ENCODE data around the gene ZNF302.
"Not testable (repeated sequence)": the region's sequence is repeated elsewhere in the genome, so short reads cannot be mapped to it uniquely, and the experiment has no call there.

ZNF302 gene

GRCh38 chr19:34677386-34678084, at the start of gene ZNF302:
Gene ZNF302 (plus strand): TSS chr19:34677678. CDS start chr19:34678805, 1,127 bp downstream.
- peak; percentile 99 for DNase-seq

GRCh38 chr19:34633802-34634201, 43.7 kb upstream of the ZNF302 start:
- no peak for DNase-seq

- DNase-seq, result peak; percentile 89
Measured at GRCh38 chr19:34639491-34640085, 37.9 kb upstream of the ZNF302 start.

- no peak for DNase-seq
Measured at GRCh38 chr19:34642241-34642640, 35.2 kb upstream of the ZNF302 start.

- DNase-seq, result no peak
Measured at GRCh38 chr19:34644991-34645461, 32.5 kb upstream of the ZNF302 start.

GRCh38 chr19:34645551-34645950, 31.9 kb upstream of the ZNF302 start:
- DNase-seq, result peak; percentile 27

- no peak for DNase-seq
Measured at GRCh38 chr19:34649886-34650543, 27.5 kb upstream of the ZNF302 start.

GRCh38 chr19:34651747-34652146, 25.7 kb upstream of the ZNF302 start:
- no peak for DNase-seq

GRCh38 chr19:34654796-34655195, 22.7 kb upstream of the ZNF302 start:
- no peak for DNase-seq

- no peak for DNase-seq
Measured at GRCh38 chr19:34655651-34656050, 21.8 kb upstream of the ZNF302 start.

GRCh38 chr19:34661357-34661756, 16.1 kb upstream of the ZNF302 start:
- DNase-seq, result no peak

- peak; percentile 91 for DNase-seq
Measured at GRCh38 chr19:34662919-34663318, 14.6 kb upstream of the ZNF302 start.

GRCh38 chr19:34664168-34664567, 13.3 kb upstream of the ZNF302 start:
- DNase-seq, result no peak

GRCh38 chr19:34664870-34665269, 12.6 kb upstream of the ZNF302 start:
- DNase-seq, result no peak

GRCh38 chr19:34665275-34665674, 12.2 kb upstream of the ZNF302 start:
- DNase-seq, result not testable (repeated sequence)

GRCh38 chr19:34666200-34666957, 11.1 kb upstream of the ZNF302 start:
- DNase-seq, result peak; percentile 20

GRCh38 chr19:34666958-34667265, 10.6 kb upstream of the ZNF302 start:
- no peak for DNase-seq

- peak; percentile 69 for DNase-seq
Measured at GRCh38 chr19:34667349-34668076, 10.0 kb upstream of the ZNF302 start.

- DNase-seq, result peak; percentile 54
Measured at GRCh38 chr19:34668077-34668689, 9.3 kb upstream of the ZNF302 start.

GRCh38 chr19:34668690-34669089, 8.8 kb upstream of the ZNF302 start:
- DNase-seq, result peak; percentile 68

GRCh38 chr19:34669305-34669704, 8.2 kb upstream of the ZNF302 start:
- no peak for DNase-seq

GRCh38 chr19:34671972-34672371, 5.5 kb upstream of the ZNF302 start:
- DNase-seq, result no peak

Measured in DMS53 (cell line).